SH-SY5Y (cell line): ENCODE data around the gene SAMD11.

Source experiments
- GATA2 ChIP-seq: IDR thresholded peaks from 2 replicates; pipeline ENCODE4 v1.6.1; 2011; ENCODE audit warnings: mild to moderate bottlenecking, low read depth, low read length
- GATA3 ChIP-seq: IDR thresholded peaks from 2 replicates; pipeline ENCODE4 v1.6.1; 2011; ENCODE audit warnings: low read depth, mild to moderate bottlenecking, low read length, moderate library complexity

GRCh38 chr1:981955-982558 is 58.3 kb downstream of the SAMD11 start, which contains the start of gene PERM1:
- TF ChIP-seq GATA3 (no peak), GATA2 (no peak)
